Esophagus mucosa (tissue), 1 donor: ENCODE measurements around the gene SCO1. TPM values are rescaled to one million over a fixed set of nuclear protein-coding genes. Genes with fewer than 3 reads are reported as not detected.

ENCODE experiments used
- total RNA-seq: library from RNA; stranded (reverse); gene quantifications from one replicate; pipeline ENCODE4 v1.2.4, GENCODE V29; 2023
- donor health status: DM: yes; HTN: yes; CAD: no.

The SCO1 gene
- total RNA-seq, 1 donor from 2014 or later, result 17.3 TPM

Other genes with a start within 250 kb of the SCO1 start
- not detected for gene MYH4, start 228.0 kb downstream of the SCO1 start, total RNA-seq
- gene MYH1, start 179.0 kb downstream of the SCO1 start, total RNA-seq, result not detected
- 0.56 TPM for gene MYH2, start 147.9 kb downstream of the SCO1 start, total RNA-seq
- gene MYH3, start 40.2 kb downstream of the SCO1 start, total RNA-seq, result 0.52 TPM
- gene ADPRM, start 61 bp upstream of the SCO1 start, total RNA-seq, result 4.5 TPM
- 4.0 TPM for gene TMEM220, start 32.5 kb upstream of the SCO1 start, total RNA-seq
- 2.3 TPM for gene TMEM238L, start 106.6 kb upstream of the SCO1 start, total RNA-seq
- gene PIRT, start 140.6 kb upstream of the SCO1 start, total RNA-seq, result not detected